B cell (primary cell): ENCODE results near the gene MED26.

ENCODE experiments used
- EZH2 ChIP-seq: IDR thresholded peaks from 2 replicates; pipeline ENCODE4 v1.6.1; 2012; ENCODE audit warnings: borderline replicate concordance, low read depth, mild to moderate bottlenecking, moderate library complexity, low read length; ENCODE audit not compliant: insufficient read depth, poor library complexity, severe bottlenecking
- TF ChIP-seq, protein P1 (sequence below): fragments of 200-600 bp; IDR thresholded peaks from one replicate; pipeline ENCODE4 v1.8.0; 2022; ENCODE audit warnings: antibody characterized with exemption, mild to moderate bottlenecking

DNA sequence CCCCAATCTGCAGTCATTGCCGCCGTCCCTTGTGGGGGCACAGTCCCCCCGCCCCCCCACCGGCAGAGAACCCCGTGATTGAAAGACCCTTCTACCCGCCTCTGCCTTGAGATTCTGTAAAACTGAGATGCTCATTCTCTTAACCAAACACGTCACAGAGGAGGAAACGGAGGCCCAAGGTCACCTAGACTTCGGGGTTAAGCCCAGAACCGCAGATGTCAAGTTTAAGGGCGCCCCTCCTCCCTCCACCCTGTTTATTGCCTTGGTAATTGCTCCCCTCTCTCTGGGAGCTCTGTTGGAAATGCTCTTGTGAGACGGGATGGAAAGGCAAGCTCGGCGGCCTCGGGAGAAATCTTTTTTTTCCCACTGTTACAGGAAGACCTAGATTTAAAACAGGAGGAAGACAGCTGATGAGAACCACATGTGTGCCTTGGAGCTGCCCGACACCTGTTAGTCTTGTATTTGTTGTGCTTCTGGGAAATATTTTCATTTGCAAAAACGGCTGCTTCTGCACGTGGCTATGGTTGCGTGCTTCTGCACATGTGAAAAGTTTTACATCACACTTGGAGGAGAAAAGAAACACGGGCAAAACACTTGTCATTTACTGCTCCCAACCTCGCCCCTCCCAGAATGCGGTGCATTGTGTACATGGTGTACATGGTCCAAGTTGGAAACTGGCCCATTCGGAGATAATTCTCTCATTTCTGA, 1.1 kb upstream of the MED26 start:
- TF ChIP-seq, protein P1, sequence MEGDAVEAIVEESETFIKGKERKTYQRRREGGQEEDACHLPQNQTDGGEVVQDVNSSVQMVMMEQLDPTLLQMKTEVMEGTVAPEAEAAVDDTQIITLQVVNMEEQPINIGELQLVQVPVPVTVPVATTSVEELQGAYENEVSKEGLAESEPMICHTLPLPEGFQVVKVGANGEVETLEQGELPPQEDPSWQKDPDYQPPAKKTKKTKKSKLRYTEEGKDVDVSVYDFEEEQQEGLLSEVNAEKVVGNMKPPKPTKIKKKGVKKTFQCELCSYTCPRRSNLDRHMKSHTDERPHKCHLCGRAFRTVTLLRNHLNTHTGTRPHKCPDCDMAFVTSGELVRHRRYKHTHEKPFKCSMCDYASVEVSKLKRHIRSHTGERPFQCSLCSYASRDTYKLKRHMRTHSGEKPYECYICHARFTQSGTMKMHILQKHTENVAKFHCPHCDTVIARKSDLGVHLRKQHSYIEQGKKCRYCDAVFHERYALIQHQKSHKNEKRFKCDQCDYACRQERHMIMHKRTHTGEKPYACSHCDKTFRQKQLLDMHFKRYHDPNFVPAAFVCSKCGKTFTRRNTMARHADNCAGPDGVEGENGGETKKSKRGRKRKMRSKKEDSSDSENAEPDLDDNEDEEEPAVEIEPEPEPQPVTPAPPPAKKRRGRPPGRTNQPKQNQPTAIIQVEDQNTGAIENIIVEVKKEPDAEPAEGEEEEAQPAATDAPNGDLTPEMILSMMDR = no peak
- no peak for TF ChIP-seq EZH2
